HEK293 (cell line): ENCODE data around the gene TNFAIP1.
"Not testable (repeated sequence)": the region's sequence is repeated elsewhere in the genome, so short reads cannot be mapped to it uniquely, and the experiment has no call there.

Experiments
- CTCF ChIA-PET: fragments of 350-600 bp; formaldehyde crosslinking; extraction: SDS; loops from one replicate; lab custom pipeline; 2021; ENCODE audit warnings: antibody characterized with exemption; lab: Yijun Ruan, JAX
- POLR2A ChIA-PET: fragments of 300-600 bp; formaldehyde crosslinking; extraction: SDS; loops from one replicate; lab custom pipeline; 2020; ENCODE audit warnings: antibody characterized with exemption, inconsistent platforms; lab: Yijun Ruan, JAX
- H3K27ac ChIP-seq: fragments of 200-500 bp; sonication (Bioruptor generic); 2 replicates; pipeline ENCODE4 v1.5.1; 2014; ENCODE audit warnings: low read depth, low read length, control low read depth, inconsistent platforms; ENCODE audit errors: extremely low read depth
- H3K36me3 ChIP-seq, 2 experiments: fragments of 200-500 bp in 1 of 2; sonication (Bioruptor generic) in 1 of 2; 1 replicate in 1 of 2; 2 replicates in 1 of 2; pipeline ENCODE4 v1.5.1; 2014 to 2017; ENCODE audit warnings: inconsistent platforms in 2 of 2, low read length in 2 of 2; ENCODE audit not compliant: control insufficient read depth in 2 of 2, insufficient read depth in 1 of 2
- H3K4me1 ChIP-seq: fragments of 200-500 bp; sonication (Bioruptor generic); 2 replicates; pipeline ENCODE4 v1.5.1; 2014; ENCODE audit warnings: mild to moderate bottlenecking, low read length, inconsistent platforms; ENCODE audit not compliant: control insufficient read depth, insufficient read depth
- H3K4me3 ChIP-seq: 2 replicates; pipeline ENCODE4 v1.5.1; 2011; ENCODE audit warnings: low read depth, mild to moderate bottlenecking, control low read depth, low read length, moderate library complexity
- H3K9me3 ChIP-seq: fragments of 200-500 bp; sonication (Bioruptor generic); 2 replicates; pipeline ENCODE4 v1.5.1; 2014; ENCODE audit warnings: low read depth, low read length, inconsistent platforms; ENCODE audit not compliant: control insufficient read depth, insufficient read depth
- AEBP2 ChIP-seq: fragments of 450-650 bp; formaldehyde crosslinking; IDR thresholded peaks from 2 replicates; pipeline ENCODE4 v1.5.1; 2016; ENCODE audit warnings: missing biosample characterization, missing genetic modification characterization, borderline replicate concordance
- ATF2 ChIP-seq: fragments of 450-650 bp; formaldehyde crosslinking; IDR thresholded peaks from 2 replicates; pipeline ENCODE4 v1.5.1; 2016; ENCODE audit warnings: missing biosample characterization, missing genetic modification characterization, low read depth
- EGR2 ChIP-seq: fragments of 450-650 bp; formaldehyde crosslinking; IDR thresholded peaks from 2 replicates; pipeline ENCODE4 v1.5.1; 2016; ENCODE audit warnings: low read depth, missing biosample characterization, missing genetic modification characterization
- GLIS2 ChIP-seq: fragments of 450-650 bp; formaldehyde crosslinking; IDR thresholded peaks from 2 replicates; pipeline ENCODE4 v1.5.1; 2016; ENCODE audit warnings: missing biosample characterization, missing genetic modification characterization
- INSM2 ChIP-seq: fragments of 450-650 bp; formaldehyde crosslinking; IDR thresholded peaks from 2 replicates; pipeline ENCODE4 v1.5.1; 2016; ENCODE audit warnings: missing biosample characterization, missing genetic modification characterization
- KLF1 ChIP-seq: fragments of 450-650 bp; formaldehyde crosslinking; IDR thresholded peaks from 2 replicates; pipeline ENCODE4 v1.5.1; 2016; ENCODE audit warnings: missing biosample characterization, missing genetic modification characterization
- PRDM6 ChIP-seq: fragments of 450-650 bp; formaldehyde crosslinking; IDR thresholded peaks from 2 replicates; pipeline ENCODE4 v1.5.1; 2017; ENCODE audit warnings: missing biosample characterization, missing genetic modification characterization
- RBAK ChIP-seq: fragments of 450-650 bp; formaldehyde crosslinking; IDR thresholded peaks from 2 replicates; pipeline ENCODE4 v1.5.1; 2016; ENCODE audit warnings: missing biosample characterization, missing genetic modification characterization
- SP3 ChIP-seq: fragments of 450-650 bp; formaldehyde crosslinking; IDR thresholded peaks from 2 replicates; pipeline ENCODE4 v1.5.1; 2016; ENCODE audit warnings: missing biosample characterization, missing genetic modification characterization
- ZNF157 ChIP-seq: fragments of 450-650 bp; formaldehyde crosslinking; IDR thresholded peaks from 2 replicates; pipeline ENCODE4 v1.5.1; 2016; ENCODE audit warnings: missing biosample characterization, missing genetic modification characterization
- ZNF184 ChIP-seq: fragments of 450-650 bp; IDR thresholded peaks from 2 replicates; pipeline ENCODE4 v1.5.1; 2018; ENCODE audit warnings: missing biosample characterization, mild to moderate bottlenecking, missing genetic modification characterization
- ZNF221 ChIP-seq: fragments of 450-650 bp; formaldehyde crosslinking; IDR thresholded peaks from 2 replicates; pipeline ENCODE4 v1.5.1; 2017; ENCODE audit warnings: missing biosample characterization, missing genetic modification characterization, borderline replicate concordance
- ZNF350 ChIP-seq: fragments of 450-650 bp; formaldehyde crosslinking; IDR thresholded peaks from 2 replicates; pipeline ENCODE4 v1.5.0; 2017; ENCODE audit warnings: missing biosample characterization, mild to moderate bottlenecking, missing genetic modification characterization
- ZNF521 ChIP-seq: fragments of 450-650 bp; formaldehyde crosslinking; IDR thresholded peaks from 2 replicates; pipeline ENCODE4 v1.5.1; 2017; ENCODE audit warnings: missing biosample characterization, mild to moderate bottlenecking, missing genetic modification characterization
- ZNF560 ChIP-seq: fragments of 450-650 bp; formaldehyde crosslinking; IDR thresholded peaks from 2 replicates; pipeline ENCODE4 v1.5.1; 2017; ENCODE audit warnings: missing biosample characterization, missing genetic modification characterization, borderline replicate concordance
- TF ChIP-seq, protein P1 (sequence below): fragments of 450-650 bp; formaldehyde crosslinking; IDR thresholded peaks from 2 replicates; pipeline ENCODE4 v1.5.1; 2016; ENCODE audit warnings: missing biosample characterization, missing genetic modification characterization
- TF ChIP-seq, protein P2 (sequence below): fragments of 450-650 bp; formaldehyde crosslinking; IDR thresholded peaks from 2 replicates; pipeline ENCODE4 v1.5.1; 2016; ENCODE audit warnings: missing biosample characterization, missing genetic modification characterization

TNFAIP1 gene

DNA sequence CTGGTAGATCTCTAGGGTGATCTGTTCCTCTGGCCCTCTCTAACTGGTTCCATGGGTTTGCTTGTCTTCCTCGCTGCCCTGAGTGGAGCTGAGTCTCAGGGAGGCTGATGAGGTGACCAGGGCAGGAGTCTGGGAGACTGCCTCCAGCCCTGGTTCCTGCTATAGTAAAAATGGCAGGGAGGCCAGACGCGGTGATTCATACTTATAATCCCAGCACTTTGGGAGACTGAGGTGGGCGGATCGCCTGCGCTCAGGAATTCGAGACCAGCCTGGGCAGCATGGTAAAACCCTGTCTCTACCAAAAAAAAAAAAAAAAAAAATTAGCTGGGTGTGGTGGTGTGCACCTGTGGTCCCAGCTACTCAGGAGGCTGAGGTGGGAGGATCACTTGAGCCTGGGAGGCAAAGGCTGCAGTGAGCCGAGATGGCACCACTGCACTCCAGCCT, 3.2 kb downstream of the TNFAIP1 start:
- CTCF ChIA-PET: interaction anchor here (0.7 to 1.0 kb wide), 3 partner anchors 9 to 510 kb away, joined by 3 to 6 read pairs (median 3); no protein-coding TSS in a partner anchor
- TF ChIP-seq, protein P1, sequence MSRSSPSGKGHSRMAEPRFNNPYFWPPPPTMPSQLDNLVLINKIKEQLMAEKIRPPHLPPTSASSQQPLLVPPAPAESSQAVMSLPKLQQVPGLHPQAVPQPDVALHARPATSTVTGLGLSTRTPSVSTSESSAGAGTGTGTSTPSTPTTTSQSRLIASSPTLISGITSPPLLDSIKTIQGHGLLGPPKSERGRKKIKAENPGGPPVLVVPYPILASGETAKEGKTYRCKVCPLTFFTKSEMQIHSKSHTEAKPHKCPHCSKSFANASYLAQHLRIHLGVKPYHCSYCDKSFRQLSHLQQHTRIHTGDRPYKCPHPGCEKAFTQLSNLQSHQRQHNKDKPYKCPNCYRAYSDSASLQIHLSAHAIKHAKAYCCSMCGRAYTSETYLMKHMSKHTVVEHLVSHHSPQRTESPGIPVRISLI (tag by site-specific recombination): peak; percentile 18; the same call in 1 of the 2 replicates
- not testable (repeated sequence) for H3K27ac ChIP-seq, H3K9me3 ChIP-seq, H3K4me3 ChIP-seq
- H3K4me1 ChIP-seq: peaks cover 14% of the 10 kb centered on the region
- POLR2A ChIA-PET: interaction anchor here (1.3 to 1.6 kb wide), 2 partner anchors 10 to 18 kb away, joined by 3 to 7 read pairs; partner anchors contain the start of gene POLDIP2
- peaks cover 5 to 48% of the 10 kb centered on the region in 2 experiments; a peak in 1 of 3 replicates for H3K36me3 ChIP-seq

DNA sequence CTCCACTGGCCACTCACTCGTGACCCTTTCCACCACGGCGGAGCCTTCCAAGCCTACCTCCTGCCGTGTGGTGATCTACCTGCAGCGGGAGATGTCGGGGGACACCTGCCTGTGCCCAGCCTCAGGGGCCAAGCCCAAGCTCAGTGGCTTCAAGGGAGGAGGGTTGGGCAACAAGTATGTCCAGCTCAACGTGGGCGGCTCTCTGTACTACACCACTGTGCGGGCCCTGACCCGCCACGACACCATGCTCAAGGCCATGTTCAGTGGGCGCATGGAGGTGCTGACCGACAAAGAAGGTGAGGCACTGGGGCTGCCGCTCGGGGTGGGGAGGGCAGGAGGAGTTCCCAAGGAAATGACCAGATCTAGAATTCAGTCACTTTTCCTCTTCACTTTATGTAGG, 3.9 kb downstream of the TNFAIP1 start:
- Histone ChIP-seq H3K27ac (no peak overlapping the region), H3K36me3 (peaks cover 5 to 54% of the 10 kb centered on the region in 2 experiments; a peak in 1 of 3 replicates), H3K4me1 (peaks cover 9% of the 10 kb centered on the region), H3K9me3 (no peaks in the 10 kb centered on the region), H3K4me3 (no peak overlapping the region)
- POLR2A ChIA-PET: interaction anchor here (0.7 kb wide), 1 partner anchor 41 kb away, joined by 3 read pairs; no protein-coding TSS in a partner anchor
- TF ChIP-seq, protein P2, sequence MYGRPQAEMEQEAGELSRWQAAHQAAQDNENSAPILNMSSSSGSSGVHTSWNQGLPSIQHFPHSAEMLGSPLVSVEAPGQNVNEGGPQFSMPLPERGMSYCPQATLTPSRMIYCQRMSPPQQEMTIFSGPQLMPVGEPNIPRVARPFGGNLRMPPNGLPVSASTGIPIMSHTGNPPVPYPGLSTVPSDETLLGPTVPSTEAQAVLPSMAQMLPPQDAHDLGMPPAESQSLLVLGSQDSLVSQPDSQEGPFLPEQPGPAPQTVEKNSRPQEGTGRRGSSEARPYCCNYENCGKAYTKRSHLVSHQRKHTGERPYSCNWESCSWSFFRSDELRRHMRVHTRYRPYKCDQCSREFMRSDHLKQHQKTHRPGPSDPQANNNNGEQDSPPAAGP: no peak
- TF ChIP-seq GLIS2 (no peak), ZNF350 (tag by site-specific recombination) (no peak), ATF2 (tag by site-specific recombination) (no peak)
- CTCF ChIA-PET: interaction anchor here (1.0 kb wide), 1 partner anchor 77 kb away, joined by 3 read pairs; no protein-coding TSS in a partner anchor

- Histone ChIP-seq H3K36me3 (peaks cover 5 to 64% of the 10 kb centered on the region in 2 experiments; a peak in 1 of 3 replicates), H3K27ac (no peak overlapping the region), H3K4me1 (peaks cover 6% of the 10 kb centered on the region), H3K9me3 (no peaks in the 10 kb centered on the region), H3K4me3 (no peak overlapping the region)
- 0 out of 2 replicates have a peak, but pooled peaks have one; percentile 20 for TF ChIP-seq KLF1 (tag by site-specific recombination)
- no peak for TF ChIP-seq AEBP2
- TF ChIP-seq EGR2 (tag by site-specific recombination): peak; percentile 33; the same call in 1 of the 2 replicates
- TF ChIP-seq GLIS2: no peak
- CTCF ChIA-PET: interaction anchor here (0.6 kb wide), 1 partner anchor 89 kb away, joined by 5 read pairs; no protein-coding TSS in a partner anchor
- POLR2A ChIA-PET: interaction anchor here (0.7 kb wide), 1 partner anchor 16 kb away, joined by 3 read pairs; no protein-coding TSS in a partner anchor
Observed at GRCh38 chr17:28340374-28340773, 4.8 kb downstream of the TNFAIP1 start.

- peaks cover 9 to 75% of the 10 kb centered on the region in 2 experiments; a peak in 1 of 3 replicates for H3K36me3 ChIP-seq
- POLR2A ChIA-PET: interaction anchor here (1.0 kb wide), 1 partner anchor 10 kb away, joined by 3 read pairs; no protein-coding TSS in a partner anchor
- H3K27ac ChIP-seq: no peak overlapping the region
- peaks cover 4% of the 10 kb centered on the region for H3K4me1 ChIP-seq
- H3K4me3 ChIP-seq: no peak overlapping the region
- no peaks in the 10 kb centered on the region for H3K9me3 ChIP-seq
- TF ChIP-seq RBAK: no peak
- no peak for TF ChIP-seq ZNF221 (tag by site-specific recombination)
- TF ChIP-seq ZNF521 (tag by site-specific recombination): no peak
- TF ChIP-seq PRDM6: no peak
- TF ChIP-seq SP3 (tag by site-specific recombination): no peak
- no peak for TF ChIP-seq ZNF184 (tag by site-specific recombination)
- no peak for TF ChIP-seq ZNF560 (tag by site-specific recombination)
- TF ChIP-seq ZNF157: no peak
- no peak for TF ChIP-seq INSM2
- TF ChIP-seq, all 188 proteins: peak for 0
- CTCF ChIA-PET: no interaction called here
Observed at GRCh38 chr17:28341516-28341915, 6.0 kb downstream of the TNFAIP1 start.
